H1 (cell line): ENCODE results near the gene PEPD. TPM values are rescaled to one million over a fixed set of nuclear protein-coding genes. Genes with fewer than 3 reads are reported as not detected.

Experiments used
- JUND ChIP-seq: IDR thresholded peaks from 2 replicates; pipeline ENCODE4 v1.6.1; 2011; ENCODE audit warnings: mild to moderate bottlenecking, improper control_type of control experiment, low read length
- KDM4A ChIP-seq: IDR thresholded peaks from one replicate; pipeline ENCODE4 v1.7.1; 2012; ENCODE audit warnings: low read depth, mild to moderate bottlenecking, moderate library complexity, low read length, inconsistent platforms; ENCODE audit not compliant: severe bottlenecking
- PHF8 ChIP-seq: fragments of 200-600 bp; sonication (generic); conservative IDR thresholded peaks from 2 replicates; pipeline ENCODE4 v1.7.1; 2012; ENCODE audit warnings: low read depth, mild to moderate bottlenecking, inconsistent platforms, low read length, moderate library complexity
- SRF ChIP-seq: IDR thresholded peaks from 2 replicates; pipeline ENCODE4 v1.6.1; 2011; ENCODE audit warnings: mild to moderate bottlenecking, low read depth, low read length, moderate library complexity
- SUZ12 ChIP-seq: fragments of 200-600 bp; sonication (generic); IDR thresholded peaks from 2 replicates; pipeline ENCODE4 v1.6.1; 2012; ENCODE audit warnings: mild to moderate bottlenecking, inconsistent platforms, low read length, moderate library complexity, mixed read lengths
- polyA plus RNA-seq, 7 experiments: library from polyadenylated mRNA; depleted of rRNA in 3 of 7; stranded (reverse) in 5 of 7; unstranded in 2 of 7; fragments of >200 nt in 5 of 7; fragments of 200-250 nt in 2 of 7; gene quantifications; 1 replicate in 5 of 7; 2 replicates in 1 of 7; 4 replicates in 1 of 7; pipeline versions ENCODE4 v1.2.1 to v1.2.3, GENCODE V29; 2011 to 2013; ENCODE audit warnings: missing spikeins in 2 of 7, mixed read lengths in 2 of 7
- total RNA-seq: library from RNA; stranded (reverse); fragmentation: NEBNext Ultra II Directional; extraction: Animal tissue kit (Norgen Biotek cat#: 25700); gene quantifications from 2 replicates; pipeline ENCODE4 v1.2.1, GENCODE V29; 2021

PEPD gene
- total and polyA plus RNA-seq, 2 of the 8 experiments (the other 6 are each of a cell fraction or from before 2014, with no cell fraction given) = 84.1 to 178 TPM

- TF ChIP-seq SUZ12 (no peak), KDM4A (no peak), JUND (no peak), SRF (no peak), PHF8 (no peak)
Observed at GRCh38 chr19:33504058-33504444, 17.5 kb downstream of the PEPD start (continued).
